GM23248 (cell line): Measurements from ENCODE around the gene PACS1. TPM values are rescaled to one million over a fixed set of nuclear protein-coding genes. Genes with fewer than 3 reads are reported as not detected.

Source experiments
- DNase-seq: peaks from one replicate; pipeline ENCODE4 v3.0.0-alpha.2; 2015
- H2AFZ ChIP-seq: fragments of 200-600 bp; sonication (generic); 2 replicates; pipeline ENCODE4 v1.6.1; 2016; ENCODE audit warnings: antibody characterized with exemption
- H3F3A ChIP-seq: fragments of 200-600 bp; sonication (generic); 2 replicates; pipeline ENCODE4 v1.6.1; 2016; ENCODE audit warnings: mild to moderate bottlenecking, antibody characterized with exemption, mixed run types; ENCODE audit not compliant: insufficient read depth
- H3K27ac ChIP-seq: fragments of 200-600 bp; sonication (generic); 2 replicates; pipeline ENCODE4 v1.5.1; 2016; ENCODE audit warnings: mild to moderate bottlenecking
- H3K27me3 ChIP-seq: fragments of 200-600 bp; sonication (generic); replicated peaks from 2 replicates; pipeline ENCODE4 v1.6.1; 2016; ENCODE audit warnings: mild to moderate bottlenecking; ENCODE audit not compliant: insufficient read depth
- H3K36me3 ChIP-seq: fragments of 200-600 bp; sonication (generic); 2 replicates; pipeline ENCODE4 v1.6.1; 2016; ENCODE audit warnings: low read depth, mild to moderate bottlenecking
- H3K4me1 ChIP-seq: fragments of 200-600 bp; sonication (generic); 2 replicates; pipeline ENCODE4 v1.6.1; 2016; ENCODE audit warnings: mild to moderate bottlenecking; ENCODE audit not compliant: insufficient read depth
- H3K4me2 ChIP-seq: fragments of 200-600 bp; sonication (generic); one replicate; pipeline ENCODE4 v1.6.1; 2016; ENCODE audit warnings: mild to moderate bottlenecking; ENCODE audit not compliant: unreplicated experiment
- H3K4me3 ChIP-seq: fragments of 200-600 bp; sonication (generic); 2 replicates; pipeline ENCODE4 v1.5.1; 2016; ENCODE audit warnings: mild to moderate bottlenecking
- H3K79me2 ChIP-seq: fragments of 200-600 bp; sonication (generic); 2 replicates; pipeline ENCODE4 v1.6.1; 2016; ENCODE audit warnings: mild to moderate bottlenecking; ENCODE audit not compliant: insufficient read depth
- H3K9ac ChIP-seq: fragments of 200-600 bp; sonication (generic); 2 replicates; pipeline ENCODE4 v1.6.1; 2016; ENCODE audit warnings: mild to moderate bottlenecking
- H3K9me2 ChIP-seq: fragments of 200-600 bp; sonication (generic); 2 replicates; pipeline ENCODE4 v1.6.1; 2016; ENCODE audit warnings: mixed run types, mild to moderate bottlenecking, moderate library complexity; ENCODE audit not compliant: insufficient read depth
- H3K9me3 ChIP-seq: fragments of 200-600 bp; sonication (generic); one replicate; pipeline ENCODE4 v1.6.1; 2017; ENCODE audit warnings: low read depth
- H4K20me1 ChIP-seq: fragments of 200-600 bp; sonication (generic); 2 replicates; pipeline ENCODE4 v1.6.0; 2016; ENCODE audit not compliant: insufficient read depth
- EZH2 ChIP-seq: fragments of 200-600 bp; sonication (generic); IDR thresholded peaks from 2 replicates; pipeline ENCODE4 v1.6.1; 2018; ENCODE audit warnings: antibody characterized with exemption, mild to moderate bottlenecking; ENCODE audit not compliant: insufficient read depth, poor library complexity, severe bottlenecking
- EZH2phosphoT487 ChIP-seq: fragments of 200-600 bp; sonication (generic); IDR thresholded peaks from 2 replicates; pipeline ENCODE4 v1.6.1; 2018; ENCODE audit warnings: antibody characterized with exemption, moderate library complexity, mild to moderate bottlenecking, low read depth; ENCODE audit not compliant: insufficient read depth
- WGBS, 2 experiments: methylation state at CpG; one replicate each; pipeline ENCODE4 v1.1.6; 2015 to 2017; ENCODE audit warnings: low lambda C conversion rate in 2 of 2, low coverage in 1 of 2; ENCODE audit errors: missing lambda C conversion rate in 2 of 2; 5-methylcytosine and 5-hydroxymethylcytosine counted together
- in situ Hi-C: fragments of 300-500 bp; cut with MboI; formaldehyde crosslinking; loops from 2 replicates; pipeline ENCODE4 v1.15.0; 2020
- polyA plus RNA-seq: library from polyadenylated mRNA; unstranded; fragments of >200 nt; fragmentation: Nextera tagmentation; extraction: Ambion mirVana; gene quantifications from 2 replicates; pipeline ENCODE4 v1.2.1, GENCODE V29; 2016
- total RNA-seq: library from RNA; depleted of rRNA; stranded (reverse); fragments of >200 nt; shearing (Covaris generic); gene quantifications from 2 replicates; pipeline ENCODE4 v1.2.3, GENCODE V29; 2014

PACS1 gene
- total and polyA plus RNA-seq, 2 experiments from 2014 or later = 33.2 to 48.9 TPM

- in situ Hi-C loops = no loop called here
- peaks cover 7% of the 10 kb centered on the region; the same call in 1 of the 2 replicates for H3K4me1 ChIP-seq
- H3K9me3 ChIP-seq = peaks cover 3% of the 10 kb centered on the region
- no peak overlapping the region for H3K4me3 ChIP-seq
- peaks cover 18% of the 10 kb centered on the region for H3K36me3 ChIP-seq
- no peaks in the 10 kb centered on the region for H3K9me2 ChIP-seq
- 83 to 85% methylated on average over 3 of the region's 3 CpGs for WGBS, 2 experiments
- H3K27me3 ChIP-seq = no peaks in the 10 kb centered on the region
- peaks cover 55% of the 10 kb centered on the region for H3K79me2 ChIP-seq
- peaks cover 16% of the 10 kb centered on the region for H3F3A ChIP-seq
- no peak overlapping the region for H3K27ac ChIP-seq
- TF ChIP-seq EZH2phosphoT487 = no peak
- TF ChIP-seq EZH2 = no peak
- H4K20me1 ChIP-seq = no peaks in the 10 kb centered on the region
- H3K4me2 ChIP-seq = no peak overlapping the region
- H3K9ac ChIP-seq = no peak overlapping the region
- DNase-seq = no peak
- no peak overlapping the region for H2AFZ ChIP-seq
Observed at GRCh38 chr11:66204412-66204811, 134.3 kb downstream of the PACS1 start.

- peaks cover 16% of the 10 kb centered on the region for H3F3A ChIP-seq
- H3K4me2 ChIP-seq = no peak overlapping the region
- no peak overlapping the region for H3K4me3 ChIP-seq
- H2AFZ ChIP-seq = no peak overlapping the region
- no peaks in the 10 kb centered on the region for H3K27me3 ChIP-seq
- H3K9me3 ChIP-seq = peaks cover 3% of the 10 kb centered on the region
- H3K9me2 ChIP-seq = no peaks in the 10 kb centered on the region
- H3K36me3 ChIP-seq = peaks cover 10% of the 10 kb centered on the region
- WGBS, 2 experiments = 93 to 95% methylated on average over 7 of the region's 7 CpGs
- no peak for DNase-seq
- no peak overlapping the region for H3K27ac ChIP-seq
- peaks cover 12% of the 10 kb centered on the region; the same call in 1 of the 2 replicates for H3K4me1 ChIP-seq
- H4K20me1 ChIP-seq = no peaks in the 10 kb centered on the region
- TF ChIP-seq EZH2 = no peak
- no peak for TF ChIP-seq EZH2phosphoT487
- in situ Hi-C loops = no loop called here
- peaks cover 32% of the 10 kb centered on the region for H3K79me2 ChIP-seq
- H3K9ac ChIP-seq = no peak overlapping the region
Observed at GRCh38 chr11:66207816-66208215, 137.7 kb downstream of the PACS1 start.

- Histone ChIP-seq H3K4me2 (no peak overlapping the region), H3K79me2 (peaks cover 20% of the 10 kb centered on the region), H4K20me1 (no peaks in the 10 kb centered on the region), H3K4me1 (peaks cover 12% of the 10 kb centered on the region; the same call in 1 of the 2 replicates), H3K9me3 (no peaks in the 10 kb centered on the region), H3K27me3 (no peaks in the 10 kb centered on the region), H2AFZ (no peak overlapping the region), H3K36me3 (peaks cover 19% of the 10 kb centered on the region), H3K9ac (no peak overlapping the region), H3K4me3 (no peak overlapping the region), H3K27ac (no peak overlapping the region), H3F3A (peaks cover 16% of the 10 kb centered on the region), H3K9me2 (no peaks in the 10 kb centered on the region)
- 91 to 92% methylated on average over 8 of the region's 8 CpGs for WGBS, 2 experiments
- TF ChIP-seq EZH2 (no peak), EZH2phosphoT487 (no peak)
- DNase-seq = no peak
- in situ Hi-C loops = no loop called here
Observed at GRCh38 chr11:66211100-66211499, 141.0 kb downstream of the PACS1 start.

GRCh38 chr11:66216911-66217310, 146.8 kb downstream of the PACS1 start:
- Histone ChIP-seq H3K4me1 (no peaks in the 10 kb centered on the region), H3K27me3 (no peaks in the 10 kb centered on the region), H4K20me1 (no peaks in the 10 kb centered on the region), H3K27ac (no peak overlapping the region), H2AFZ (no peak overlapping the region), H3K79me2 (no peaks in the 10 kb centered on the region), H3K9ac (no peak overlapping the region), H3K36me3 (peaks cover 37% of the 10 kb centered on the region), H3K9me3 (no peaks in the 10 kb centered on the region), H3F3A (peaks cover 9% of the 10 kb centered on the region; the same call in 1 of the 2 replicates), H3K4me2 (no peak overlapping the region), H3K9me2 (no peaks in the 10 kb centered on the region), H3K4me3 (no peak overlapping the region)
- WGBS, 2 experiments = 89% methylated on average over 6 of the region's 6 CpGs
- in situ Hi-C loops = no loop called here
- DNase-seq = no peak
- TF ChIP-seq EZH2phosphoT487 = no peak
- no peak for TF ChIP-seq EZH2

- Histone ChIP-seq H3K9me2 (no peaks in the 10 kb centered on the region), H3K27ac (no peak overlapping the region), H4K20me1 (no peaks in the 10 kb centered on the region), H3K4me3 (no peak overlapping the region), H3K9me3 (no peaks in the 10 kb centered on the region), H3K27me3 (no peaks in the 10 kb centered on the region), H3F3A (peaks cover 13% of the 10 kb centered on the region; the same call in 1 of the 2 replicates), H3K4me2 (no peak overlapping the region), H2AFZ (no peak overlapping the region), H3K79me2 (no peaks in the 10 kb centered on the region), H3K4me1 (no peaks in the 10 kb centered on the region), H3K9ac (no peak overlapping the region), H3K36me3 (peaks cover 30% of the 10 kb centered on the region)
- DNase-seq = no peak
- TF ChIP-seq EZH2 (no peak), EZH2phosphoT487 (no peak)
- WGBS, 2 experiments = 89 to 90% methylated on average over 6 of the region's 6 CpGs
- in situ Hi-C loops = no loop called here
Observed at GRCh38 chr11:66218036-66218435, 148.0 kb downstream of the PACS1 start.
